Tibial nerve (tissue), 4 donors: ENCODE data around the gene NTM. TPM values are rescaled to one million over a fixed set of nuclear protein-coding genes. Genes with fewer than 3 reads are reported as not detected.

Experiments used
- DNase-seq, 2 donors: peaks; one replicate each; pipeline ENCODE4 v3.0.0-alpha.2; 2019; ENCODE audit warnings: low spot score in 2 of 2
- H3K27ac ChIP-seq, 4 donors: fragments of 200-600 bp; sonication (generic) in 3 of 4; one replicate each; pipeline ENCODE4 v1.5.1; 2017 to 2019; ENCODE audit warnings: mild to moderate bottlenecking in 1 of 4
- H3K27me3 ChIP-seq, 2 donors: fragments of 200-600 bp; sonication (generic) in 1 of 2; one replicate each; pipeline versions ENCODE4 v1.5.1 to v1.6.0; 2017 to 2019
- H3K36me3 ChIP-seq, 3 donors: fragments of 200-600 bp; sonication (generic); one replicate each; pipeline ENCODE4 v1.5.1; 2018 to 2019
- H3K4me1 ChIP-seq, 4 donors: fragments of 200-600 bp; sonication (generic) in 3 of 4; one replicate each; pipeline ENCODE4 v1.5.1; 2017 to 2019
- H3K4me3 ChIP-seq, 4 donors: fragments of 200-600 bp; sonication (generic) in 3 of 4; one replicate each; pipeline ENCODE4 v1.5.1; 2017 to 2019; ENCODE audit warnings: mild to moderate bottlenecking in 1 of 4, moderate library complexity in 1 of 4
- H3K9me3 ChIP-seq, 4 donors: fragments of 200-600 bp; sonication (generic) in 3 of 4; one replicate each; pipeline ENCODE4 v1.5.1; 2017 to 2019
- EP300 ChIP-seq, 2 donors: sonication (generic); formaldehyde crosslinking; IDR thresholded peaks; one replicate each; pipeline ENCODE4 v1.6.1; 2017; ENCODE audit warnings: antibody characterized with exemption in 2 of 2, mild to moderate bottlenecking in 1 of 2
- POLR2A ChIP-seq, 2 donors: fragments of 450-650 bp; IDR thresholded peaks; one replicate each; pipeline ENCODE4 v1.6.1; 2017; ENCODE audit warnings: antibody characterized with exemption in 2 of 2, mild to moderate bottlenecking in 2 of 2, moderate library complexity in 2 of 2
- WGBS, 2 donors: methylation state at CpG; one replicate each; pipeline ENCODE4 v1.1.5; 2018; 5-methylcytosine and 5-hydroxymethylcytosine counted together
- total RNA-seq, 4 donors: library from RNA; depleted of rRNA; stranded (reverse); fragments of >200 nt; gene quantifications; one replicate each; pipeline ENCODE4 v1.1.0, GENCODE V29; 2016
- TF ChIP-seq, protein P1 (sequence below), 5 experiments: fragments of 200-600 bp in 3 of 5; fragments of 450-650 bp in 2 of 5; sonication (generic) in 3 of 5; IDR thresholded peaks; one replicate each; pipeline ENCODE4 v1.5.1; 2016 to 2019; ENCODE audit warnings: antibody characterized with exemption in 5 of 5, mild to moderate bottlenecking in 3 of 5, moderate library complexity in 2 of 5

The NTM gene
- total RNA-seq, 4 donors from 2014 or later: 3.7 to 11.4 (median 10.8) TPM

DNA sequence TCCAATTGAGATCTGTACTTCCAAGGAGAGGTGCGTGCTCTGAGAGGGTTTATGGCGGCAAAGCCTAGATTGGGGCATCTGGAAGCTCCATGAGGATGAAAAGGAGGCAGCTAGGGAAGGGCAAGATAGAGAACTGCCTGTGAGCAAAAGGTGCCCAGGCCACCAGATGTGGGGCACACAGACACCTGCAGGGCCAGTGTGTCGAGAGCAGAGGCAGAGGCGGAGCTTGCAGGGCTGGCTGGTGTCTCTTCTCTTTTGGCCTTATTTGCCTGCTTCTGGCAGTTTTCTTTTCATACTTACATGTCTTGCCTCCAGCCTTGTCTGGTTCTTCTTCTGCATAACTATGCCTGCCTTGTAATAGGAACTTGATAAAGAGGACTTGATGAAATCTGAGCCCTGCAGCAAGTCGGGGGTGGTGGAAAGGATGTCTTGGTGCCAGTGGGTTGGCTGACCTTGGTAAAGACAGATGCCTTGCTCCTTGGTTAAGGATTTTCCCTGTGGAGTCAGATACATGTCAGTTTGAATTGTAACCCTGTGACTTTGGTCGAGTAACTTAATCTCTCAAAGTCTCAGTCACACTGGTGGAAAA, 680.3 kb downstream of the NTM start:
- TF ChIP-seq, protein P1, sequence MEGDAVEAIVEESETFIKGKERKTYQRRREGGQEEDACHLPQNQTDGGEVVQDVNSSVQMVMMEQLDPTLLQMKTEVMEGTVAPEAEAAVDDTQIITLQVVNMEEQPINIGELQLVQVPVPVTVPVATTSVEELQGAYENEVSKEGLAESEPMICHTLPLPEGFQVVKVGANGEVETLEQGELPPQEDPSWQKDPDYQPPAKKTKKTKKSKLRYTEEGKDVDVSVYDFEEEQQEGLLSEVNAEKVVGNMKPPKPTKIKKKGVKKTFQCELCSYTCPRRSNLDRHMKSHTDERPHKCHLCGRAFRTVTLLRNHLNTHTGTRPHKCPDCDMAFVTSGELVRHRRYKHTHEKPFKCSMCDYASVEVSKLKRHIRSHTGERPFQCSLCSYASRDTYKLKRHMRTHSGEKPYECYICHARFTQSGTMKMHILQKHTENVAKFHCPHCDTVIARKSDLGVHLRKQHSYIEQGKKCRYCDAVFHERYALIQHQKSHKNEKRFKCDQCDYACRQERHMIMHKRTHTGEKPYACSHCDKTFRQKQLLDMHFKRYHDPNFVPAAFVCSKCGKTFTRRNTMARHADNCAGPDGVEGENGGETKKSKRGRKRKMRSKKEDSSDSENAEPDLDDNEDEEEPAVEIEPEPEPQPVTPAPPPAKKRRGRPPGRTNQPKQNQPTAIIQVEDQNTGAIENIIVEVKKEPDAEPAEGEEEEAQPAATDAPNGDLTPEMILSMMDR (IDR thresholded peaks at IDR 0.05): no peak
- TF ChIP-seq POLR2A (IDR thresholded peaks at IDR 0.05): no peak
- TF ChIP-seq EP300 (IDR thresholded peaks at IDR 0.05): no peak
- no peak for DNase-seq
- no peaks in the 10 kb centered on the region for H3K36me3 ChIP-seq
- H3K4me1 ChIP-seq: peaks cover 0 to 35% (median 14%) of the 10 kb centered on the region in 4 donors
- H3K27me3 ChIP-seq: no peaks in the 10 kb centered on the region
- WGBS, 2 donors: 70 to 78% methylated on average over 6 of the region's 6 CpGs
- H3K27ac ChIP-seq: no peak overlapping the region
- H3K9me3 ChIP-seq: no peaks in the 10 kb centered on the region
- H3K4me3 ChIP-seq: no peak overlapping the region

DNA sequence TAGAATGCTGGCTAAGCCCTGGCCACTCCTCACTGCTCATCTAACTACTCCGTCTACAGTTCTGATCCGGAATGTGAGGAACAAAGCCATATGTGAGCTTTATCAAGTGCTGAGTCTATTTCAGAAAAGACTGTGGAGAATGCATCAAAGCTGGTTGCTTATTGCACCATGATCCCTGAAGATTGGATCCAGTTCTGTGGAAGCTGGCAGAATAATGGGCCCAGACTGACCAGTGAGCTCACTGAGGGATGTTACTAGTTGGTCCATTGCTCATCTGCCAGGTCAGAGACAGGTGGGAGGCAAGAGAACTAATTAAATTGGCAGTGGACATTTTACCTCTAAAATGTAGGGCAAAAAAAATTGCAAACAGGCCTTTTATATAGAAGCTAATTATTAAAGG, 681.3 kb downstream of the NTM start:
- DNase-seq: no peak
- Histone ChIP-seq H3K9me3 (no peaks in the 10 kb centered on the region), H3K27ac (no peak overlapping the region), H3K27me3 (no peaks in the 10 kb centered on the region), H3K4me3 (no peak overlapping the region), H3K36me3 (no peaks in the 10 kb centered on the region), H3K4me1 (peaks cover 0 to 34% (median 13%) of the 10 kb centered on the region in 4 donors)
- no peak for TF ChIP-seq EP300 (IDR thresholded peaks at IDR 0.05)
- TF ChIP-seq POLR2A (IDR thresholded peaks at IDR 0.05): no peak
- TF ChIP-seq, protein P1 (IDR thresholded peaks at IDR 0.05): no peak
- 80 to 81% methylated on average over 2 of the region's 2 CpGs for WGBS, 2 donors

DNA sequence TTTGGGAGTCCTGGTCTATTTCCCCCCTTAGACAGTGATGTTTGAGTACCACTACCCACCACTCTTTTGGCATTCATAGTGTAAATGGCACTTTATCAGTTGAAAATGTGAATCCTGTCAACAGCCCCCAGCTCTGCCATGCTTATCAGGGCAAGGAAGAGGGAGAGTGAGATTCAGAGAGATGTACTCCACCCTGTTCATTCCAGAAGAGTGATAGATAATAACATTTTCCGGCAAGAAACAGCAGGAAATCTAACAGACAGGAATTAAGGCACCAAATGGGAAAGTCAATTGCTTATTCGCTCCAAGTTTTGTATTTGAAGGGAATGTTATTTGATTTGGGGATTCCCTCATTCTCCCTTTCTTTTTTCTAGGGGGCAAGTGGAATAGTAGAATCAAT, 681.9 kb downstream of the NTM start:
- H3K9me3 ChIP-seq: no peaks in the 10 kb centered on the region
- peaks cover 0 to 34% (median 13%) of the 10 kb centered on the region in 4 donors for H3K4me1 ChIP-seq
- DNase-seq: no peak
- no peaks in the 10 kb centered on the region for H3K36me3 ChIP-seq
- TF ChIP-seq, protein P1 (IDR thresholded peaks at IDR 0.05): no peak
- TF ChIP-seq EP300 (IDR thresholded peaks at IDR 0.05): no peak
- no peak for TF ChIP-seq POLR2A (IDR thresholded peaks at IDR 0.05)
- H3K27me3 ChIP-seq: no peaks in the 10 kb centered on the region
- H3K27ac ChIP-seq: no peak overlapping the region
- H3K4me3 ChIP-seq: no peak overlapping the region
- 83 to 84% methylated on average over 2 of the region's 2 CpGs for WGBS, 2 donors

DNA sequence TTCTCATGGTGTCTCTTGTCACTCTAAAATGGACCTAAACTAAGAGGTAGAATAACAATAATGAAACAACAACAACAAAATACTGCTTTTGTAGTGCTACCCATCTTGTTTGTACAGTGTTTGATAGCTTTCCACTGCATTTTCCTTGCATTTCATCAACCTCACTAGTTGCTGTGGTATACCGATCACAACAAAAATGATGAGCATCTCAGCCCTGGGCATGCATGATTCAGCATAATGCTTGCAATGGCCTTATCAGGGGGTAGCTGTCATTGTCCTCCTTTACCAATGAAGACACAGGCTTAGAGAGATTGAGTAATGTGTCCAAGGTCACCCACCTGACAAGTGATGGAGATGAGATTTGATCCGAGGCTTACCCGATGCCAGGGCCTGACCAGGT, 682.5 kb downstream of the NTM start:
- Histone ChIP-seq H3K27ac (no peak overlapping the region), H3K27me3 (no peaks in the 10 kb centered on the region), H3K4me3 (no peak overlapping the region), H3K4me1 (peaks cover 0 to 29% (median 13%) of the 10 kb centered on the region in 4 donors), H3K9me3 (no peaks in the 10 kb centered on the region), H3K36me3 (no peaks in the 10 kb centered on the region)
- TF ChIP-seq, protein P1 (IDR thresholded peaks at IDR 0.05): no peak
- TF ChIP-seq EP300 (IDR thresholded peaks at IDR 0.05): no peak
- no peak for TF ChIP-seq POLR2A (IDR thresholded peaks at IDR 0.05)
- 88 to 94% methylated on average over 3 of the region's 3 CpGs for WGBS, 2 donors
- DNase-seq: no peak

DNA sequence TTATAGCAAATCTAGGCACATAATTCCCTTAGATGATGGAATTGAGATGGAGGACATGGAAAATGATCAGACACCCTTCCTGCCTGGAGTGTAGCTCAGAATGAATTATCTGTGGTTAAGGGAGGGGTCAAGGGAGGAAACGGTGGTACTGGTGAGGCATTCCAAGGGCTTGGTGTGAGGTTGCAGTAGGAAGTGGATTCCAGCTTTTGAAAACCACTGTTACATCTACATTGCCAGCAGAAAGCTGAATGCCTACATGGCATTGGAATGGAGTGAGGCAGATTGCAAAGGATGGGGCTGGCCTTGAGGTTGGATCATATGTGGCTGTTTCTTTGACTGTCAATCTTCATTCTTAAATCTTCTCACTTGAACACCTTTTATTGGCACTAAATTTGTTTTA, 684.4 kb downstream of the NTM start:
- DNase-seq: no peak
- no peak overlapping the region for H3K4me3 ChIP-seq
- H3K36me3 ChIP-seq: no peaks in the 10 kb centered on the region
- no peak overlapping the region for H3K27ac ChIP-seq
- H3K9me3 ChIP-seq: no peaks in the 10 kb centered on the region
- WGBS, 2 donors: 11 to 27% methylated on average over 1 of the region's 1 CpG
- no peaks in the 10 kb centered on the region for H3K27me3 ChIP-seq
- no peak for TF ChIP-seq EP300 (IDR thresholded peaks at IDR 0.05)
- TF ChIP-seq, protein P1 (IDR thresholded peaks at IDR 0.05): no peak
- TF ChIP-seq POLR2A (IDR thresholded peaks at IDR 0.05): no peak
- H3K4me1 ChIP-seq: peaks cover 0 to 36% (median 15%) of the 10 kb centered on the region in 4 donors
